ENCODE data around the gene C6orf120. TPM values are rescaled to one million over a fixed set of nuclear protein-coding genes. Genes with fewer than 3 reads are reported as not detected.

The C6orf120 gene
- total and polyA plus RNA-seq, 2 of the 13 experiments (the other 11 are each of a cell fraction or from before 2014, with no cell fraction given) = 21.7 to 29.9 TPM

- TF ChIP-seq PRDM4 (CRISPR knock-in tag; IDR thresholded peaks at IDR 0.05; ENCODE audit: borderline replicate concordance) (no peak), MEIS2 (CRISPR knock-in tag; IDR thresholded peaks at IDR 0.05) (no peak), ZNF329 (CRISPR knock-in tag; IDR thresholded peaks at IDR 0.05; ENCODE audit: low read depth) (no peak), TEF (CRISPR knock-in tag; IDR thresholded peaks at IDR 0.05) (0 out of 2 replicates have a peak, but pooled peaks have one; percentile 3), MTF1 (CRISPR knock-in tag; IDR thresholded peaks at IDR 0.05) (no peak), HNRNPK (IDR thresholded peaks at IDR 0.05; ENCODE audit: low read depth, low read length, poor library complexity, severe bottlenecking) (no peak), RXRB (CRISPR knock-in tag; IDR thresholded peaks at IDR 0.05; ENCODE audit: borderline replicate concordance) (0 out of 2 replicates have a peak, but pooled peaks have one; percentile 34), MXI1 (IDR thresholded peaks at IDR 0.05; ENCODE audit: borderline replicate concordance, low read depth, low read length) (no peak), TEAD3 (CRISPR knock-in tag; optimal IDR thresholded peaks at IDR 0.05; ENCODE audit: borderline replicate concordance) (no peak), CC2D1A (CRISPR knock-in tag; IDR thresholded peaks at IDR 0.05) (0 out of 2 replicates have a peak, but pooled peaks have one; percentile 15), CBX5 (CRISPR knock-in tag; IDR thresholded peaks at IDR 0.05; ENCODE audit: borderline replicate concordance) (no peak), PAXIP1 (CRISPR knock-in tag; conservative IDR thresholded peaks at IDR 0.05) (no peak), ZNF574 (CRISPR knock-in tag; IDR thresholded peaks at IDR 0.05) (no peak), ARNT (IDR thresholded peaks at IDR 0.05) (no peak), ZNF552 (CRISPR knock-in tag; IDR thresholded peaks at IDR 0.05; ENCODE audit: borderline replicate concordance) (no peak), YEATS2 (CRISPR knock-in tag; IDR thresholded peaks at IDR 0.05; ENCODE audit: borderline replicate concordance) (no peak; the same call in none of the 2 replicates), HINFP (CRISPR knock-in tag; IDR thresholded peaks at IDR 0.05; ENCODE audit: low read depth) (no peak), PHF5A (CRISPR knock-in tag; IDR thresholded peaks at IDR 0.05; ENCODE audit: low read depth, unreplicated experiment) (no peak), ZNF616 (CRISPR knock-in tag; IDR thresholded peaks at IDR 0.05; ENCODE audit: low read depth) (no peak)
These were observed 50.2 kb downstream of the C6orf120 start (continued) for GRCh38 chr6:169752074-169752623.
